HT-29 (cell line): ENCODE measurements around the gene AKT3. TPM values are rescaled to one million over a fixed set of nuclear protein-coding genes. Genes with fewer than 3 reads are reported as not detected.
"Not testable (repeated sequence)": the region's sequence is repeated elsewhere in the genome, so short reads cannot be mapped to it uniquely, and the experiment has no call there.

ENCODE experiments used
- DNase-seq: peaks from one replicate; pipeline ENCODE4 v3.0.0-alpha.2; 2015; ENCODE audit warnings: low spot score
- total RNA-seq: library from RNA; depleted of rRNA; stranded (reverse); fragments of >200 nt; shearing (Covaris generic); gene quantifications from 2 replicates; pipeline ENCODE4 v1.2.3, GENCODE V29; 2014; rRNA removed

The AKT3 gene
- not detected in 2 replicates for total RNA-seq

GRCh38 chr1:243850202-243850451 is at the start of gene AKT3:
Gene AKT3, minus strand, starts transcription at chr1:243850243. Its CDS starts 7,073 bp downstream, at chr1:243843170.
- peak; percentile 9 for DNase-seq

DNA sequence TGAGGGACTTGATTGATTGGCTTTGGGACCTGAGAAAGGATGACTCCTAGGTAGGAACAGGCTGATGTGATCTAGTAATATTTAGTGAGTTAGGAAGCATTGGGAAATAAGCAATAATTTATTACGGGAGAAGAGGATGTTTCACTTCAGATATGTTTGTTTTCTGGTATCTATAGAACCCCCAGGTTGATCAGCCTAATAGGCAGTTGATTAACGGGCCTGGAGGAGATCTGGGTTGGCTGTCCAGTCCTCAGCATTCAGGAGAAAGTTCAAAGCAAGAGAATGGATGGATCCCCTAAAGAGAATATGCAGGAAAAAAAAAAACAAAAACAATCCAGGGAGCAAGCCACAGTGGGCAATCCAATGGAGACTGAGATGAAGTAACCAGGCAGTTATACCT is 48.2 kb upstream of the AKT3 start:
- DNase-seq = no peak

DNA sequence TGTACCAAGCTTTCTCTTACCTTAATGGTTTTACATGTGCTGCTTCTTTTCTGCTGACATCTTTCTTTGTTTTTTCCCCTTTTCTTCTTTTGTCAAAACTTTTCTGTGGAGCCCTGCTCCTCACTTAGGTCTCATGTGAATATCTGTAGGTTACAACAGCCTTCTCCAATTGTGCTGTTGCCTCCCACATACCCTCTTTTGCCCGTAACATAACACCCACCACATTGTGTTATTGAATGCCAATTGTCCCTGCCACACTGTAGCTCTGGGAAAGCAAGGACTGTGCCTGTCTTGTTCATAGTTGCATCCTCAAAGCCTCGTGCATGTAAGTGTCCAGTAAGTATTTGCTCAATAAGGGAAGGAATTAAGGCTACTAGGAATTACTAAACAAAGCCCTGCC is 46.3 kb upstream of the AKT3 start:
- DNase-seq = no peak

DNA sequence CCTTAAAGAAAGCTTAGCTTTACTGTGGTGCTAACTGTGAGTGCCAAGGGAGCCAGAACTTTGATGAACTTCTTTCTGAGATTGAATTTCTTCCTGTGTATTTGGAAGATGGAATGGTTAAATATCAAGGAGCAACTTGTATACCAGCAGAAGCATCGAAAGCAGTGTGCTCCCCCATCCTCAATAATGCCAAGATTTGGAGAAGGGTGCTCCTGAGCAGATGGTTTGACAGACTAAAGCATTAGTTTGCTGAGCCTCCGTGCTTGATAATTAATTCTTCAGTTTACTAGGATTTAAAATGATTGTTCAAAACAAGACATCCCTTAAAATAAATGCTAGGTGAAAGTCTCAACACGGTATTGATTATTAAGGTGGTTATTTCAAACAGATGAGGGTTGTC is 42.4 kb upstream of the AKT3 start:
- DNase-seq = no peak

- no peak for DNase-seq
Observed at GRCh38 chr1:243890576-243890975, 40.5 kb upstream of the AKT3 start.

DNA sequence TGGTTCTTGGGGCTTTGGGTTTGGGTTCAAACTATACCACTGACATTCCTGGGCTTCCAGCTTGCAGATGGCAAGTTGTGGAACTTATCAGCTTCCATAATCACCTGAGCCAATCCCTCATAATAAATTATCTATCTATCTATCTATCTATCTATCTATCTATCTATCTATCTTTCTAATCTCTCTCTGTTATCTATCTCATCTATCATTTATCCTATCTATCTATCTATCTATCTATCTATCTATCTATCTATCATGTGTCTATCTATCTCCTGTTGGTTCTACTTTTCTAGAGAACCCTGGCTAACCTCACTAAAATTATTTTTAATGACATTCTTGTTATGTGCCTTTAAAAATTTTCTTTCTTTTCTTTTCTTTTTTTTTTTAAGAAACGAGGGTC is 35.8 kb upstream of the AKT3 start:
- DNase-seq = no peak

- DNase-seq = no peak
Observed at GRCh38 chr1:243884603-243885002, 34.6 kb upstream of the AKT3 start.

GRCh38 chr1:243883551-243883950 is 33.5 kb upstream of the AKT3 start:
- DNase-seq = no peak

DNA sequence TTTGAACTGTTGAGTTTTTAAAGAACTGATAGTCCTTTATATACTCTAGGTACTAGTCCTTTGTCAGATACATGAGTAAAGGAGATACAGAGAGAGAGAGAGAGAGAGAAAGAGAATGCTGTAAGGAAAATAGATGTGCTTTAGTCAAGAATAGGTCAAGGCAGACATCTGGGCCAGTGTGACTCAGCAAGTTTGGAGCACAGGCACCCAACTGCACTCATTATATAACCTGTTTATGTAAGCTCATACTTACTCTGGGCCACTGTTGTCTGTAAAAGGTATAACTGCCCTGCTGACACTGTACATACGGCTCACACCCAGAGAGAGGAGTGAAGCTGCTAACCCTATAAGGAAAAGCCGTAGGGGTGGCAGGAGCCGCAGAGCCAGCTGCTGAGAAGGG is 32.2 kb upstream of the AKT3 start:
- no peak for DNase-seq

- DNase-seq = not testable (repeated sequence)
Observed at GRCh38 chr1:243877058-243877457, 27.0 kb upstream of the AKT3 start.

DNA sequence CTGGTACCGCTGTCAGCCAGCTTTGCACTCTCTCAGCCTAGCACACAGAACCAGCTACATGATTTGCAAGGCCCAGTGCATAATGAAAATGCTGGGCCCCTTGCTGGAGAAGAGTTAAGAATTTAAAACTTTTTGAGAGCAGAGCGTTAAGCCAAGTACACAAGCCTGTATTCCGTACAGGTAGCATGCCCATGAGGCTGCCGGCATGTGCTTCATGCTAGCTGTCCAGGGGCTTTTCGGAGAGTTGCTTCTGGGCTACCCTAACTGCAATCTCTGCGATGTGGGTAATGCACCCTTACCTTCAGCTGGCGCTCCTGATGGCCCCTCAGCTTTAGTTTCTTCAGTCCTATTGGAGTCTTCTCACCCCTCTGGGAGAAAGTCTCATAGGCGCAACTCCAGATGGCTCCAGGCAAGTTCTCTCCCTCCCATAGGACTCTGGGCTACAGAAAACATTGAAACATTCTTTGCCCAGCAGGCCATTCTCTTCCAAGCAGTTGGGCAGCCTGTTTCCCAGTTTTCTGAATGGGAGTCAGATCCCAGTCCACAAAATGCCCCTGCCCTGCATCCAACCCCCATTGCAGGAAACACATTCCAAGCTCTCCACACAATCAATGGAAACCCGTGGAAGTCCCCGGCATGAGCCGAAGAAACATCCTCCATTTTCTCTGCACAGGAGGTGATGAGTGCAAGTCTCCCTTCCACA is 5.7 kb upstream of the AKT3 start:
- no peak for DNase-seq

DNA sequence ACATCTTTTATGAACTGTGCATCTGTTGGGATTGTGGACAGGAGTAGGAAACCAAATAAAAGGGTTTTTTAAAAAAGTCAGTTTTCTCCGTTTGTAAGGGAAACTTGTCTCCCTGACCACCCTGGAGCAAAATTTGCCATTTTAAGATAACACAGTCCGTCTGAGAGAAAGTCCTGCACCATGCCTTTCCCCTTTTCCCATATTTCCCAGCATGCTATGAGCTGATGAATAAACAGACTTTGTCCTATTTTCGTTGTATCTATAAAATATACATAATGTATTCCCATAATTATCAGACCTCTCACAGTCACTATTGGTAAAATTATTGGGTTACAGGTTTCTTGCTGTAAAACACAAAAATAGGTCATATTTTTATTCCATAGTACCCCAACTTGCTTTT is 1.7 kb upstream of the AKT3 start:
- no peak for DNase-seq

GRCh38 chr1:243851257-243851756 is 1.3 kb upstream of the AKT3 start:
- DNase-seq = peak; percentile 9

DNA sequence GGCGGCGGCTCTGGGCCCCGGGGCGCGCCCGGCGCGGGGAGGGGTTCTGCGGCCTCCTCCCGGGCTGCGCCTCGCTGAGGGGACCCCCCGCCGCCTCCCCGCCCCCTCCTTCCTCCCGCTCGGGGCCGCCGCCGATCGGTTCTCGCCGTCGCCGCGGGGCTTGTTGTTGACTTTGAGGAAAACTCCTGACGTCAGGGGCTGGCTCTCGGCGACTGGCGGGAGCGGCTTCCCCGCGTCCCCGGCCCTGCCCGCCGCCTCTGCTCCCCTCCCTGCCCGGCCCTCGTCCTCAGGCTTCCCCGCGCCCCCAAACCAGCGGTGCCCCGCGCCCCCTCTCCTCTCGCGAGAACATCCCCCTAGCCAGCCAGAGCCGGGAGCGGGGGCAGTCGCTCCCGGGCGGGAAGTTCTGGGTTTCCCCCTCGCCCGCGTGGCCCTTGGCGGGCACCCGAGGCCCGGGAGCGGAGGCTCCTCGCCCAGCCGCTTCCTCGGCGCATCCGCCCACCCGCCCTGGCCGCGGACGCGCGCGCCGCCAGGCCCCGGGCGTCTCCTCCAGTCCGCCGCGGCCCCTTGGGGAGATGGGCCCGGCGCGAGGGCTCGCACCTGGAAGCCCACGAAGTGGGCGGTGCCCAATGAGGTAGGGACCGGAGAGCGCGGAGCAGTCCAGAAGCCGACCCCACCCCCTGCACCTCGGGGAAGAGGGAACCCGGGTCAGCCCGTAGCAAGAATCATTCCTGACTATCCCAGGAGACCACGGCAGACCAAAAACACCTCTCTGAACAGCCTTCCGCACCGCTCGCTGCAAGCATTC is 611 bp upstream of the AKT3 start:
- DNase-seq = no peak

DNA sequence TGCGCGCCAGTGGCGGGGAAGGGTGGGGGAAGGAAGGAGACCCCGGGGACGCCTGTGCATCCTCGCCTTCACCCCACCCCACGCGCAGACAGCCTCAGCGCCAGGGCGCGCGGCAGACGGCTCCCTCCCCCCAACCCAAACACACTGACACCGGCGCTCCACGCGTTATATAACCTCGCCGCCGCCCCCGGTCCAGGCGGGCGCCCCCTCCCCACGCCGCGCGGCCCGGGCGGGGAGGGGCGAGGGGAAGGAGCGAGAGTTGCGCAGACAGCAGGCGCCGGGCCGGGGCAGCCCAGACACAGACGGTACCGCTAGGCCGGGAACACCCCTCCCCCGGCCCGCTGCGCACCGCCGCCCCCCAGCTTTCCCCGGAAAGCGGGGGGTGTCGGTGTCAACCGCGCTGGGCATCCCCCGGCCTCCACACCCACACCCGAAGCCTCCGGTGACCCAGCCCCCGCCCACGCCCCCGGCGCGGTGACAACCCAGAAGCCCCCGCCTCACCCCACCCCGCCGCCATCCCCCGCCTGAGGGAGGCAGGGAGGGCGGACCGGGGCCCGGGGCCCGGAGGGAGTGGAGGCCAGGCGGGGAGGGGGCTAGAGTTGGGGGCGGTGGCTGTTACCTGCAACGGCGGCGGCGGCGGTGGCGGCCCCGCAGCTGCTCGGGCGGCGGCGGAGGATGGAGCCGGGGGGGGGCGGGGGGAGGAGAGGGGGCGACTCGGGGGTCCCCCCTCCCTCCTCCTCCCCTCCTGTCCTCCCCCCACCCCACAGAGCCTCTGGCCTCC is 432 bp downstream of the AKT3 start:
- no peak for DNase-seq

DNA sequence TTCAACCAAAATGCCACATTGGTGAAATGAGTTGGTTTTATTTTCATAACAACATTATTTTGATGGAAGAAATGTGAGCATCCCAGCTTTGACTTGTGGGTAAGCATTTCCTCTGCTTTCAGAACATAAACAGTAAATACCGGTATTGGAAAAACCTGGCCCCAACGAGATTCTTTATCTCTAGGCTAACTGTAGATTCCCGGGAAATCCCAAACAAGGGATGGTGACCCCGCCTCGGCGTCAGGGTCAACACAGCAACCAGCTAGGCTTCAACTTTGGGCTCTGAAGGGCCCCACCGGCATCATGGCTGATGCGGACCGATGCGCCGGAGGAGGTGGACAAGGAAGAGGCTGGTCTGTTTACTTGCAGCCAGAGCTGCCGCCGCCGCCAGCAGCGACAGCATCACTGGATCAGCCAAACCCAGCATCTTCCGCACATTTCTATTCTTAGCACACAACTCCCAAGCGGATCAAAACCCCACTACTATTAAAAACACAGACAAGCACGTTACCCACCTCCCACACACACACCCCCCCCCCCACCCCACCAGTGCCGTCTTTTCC is 1.1 kb downstream of the AKT3 start:
- no peak for DNase-seq

DNA sequence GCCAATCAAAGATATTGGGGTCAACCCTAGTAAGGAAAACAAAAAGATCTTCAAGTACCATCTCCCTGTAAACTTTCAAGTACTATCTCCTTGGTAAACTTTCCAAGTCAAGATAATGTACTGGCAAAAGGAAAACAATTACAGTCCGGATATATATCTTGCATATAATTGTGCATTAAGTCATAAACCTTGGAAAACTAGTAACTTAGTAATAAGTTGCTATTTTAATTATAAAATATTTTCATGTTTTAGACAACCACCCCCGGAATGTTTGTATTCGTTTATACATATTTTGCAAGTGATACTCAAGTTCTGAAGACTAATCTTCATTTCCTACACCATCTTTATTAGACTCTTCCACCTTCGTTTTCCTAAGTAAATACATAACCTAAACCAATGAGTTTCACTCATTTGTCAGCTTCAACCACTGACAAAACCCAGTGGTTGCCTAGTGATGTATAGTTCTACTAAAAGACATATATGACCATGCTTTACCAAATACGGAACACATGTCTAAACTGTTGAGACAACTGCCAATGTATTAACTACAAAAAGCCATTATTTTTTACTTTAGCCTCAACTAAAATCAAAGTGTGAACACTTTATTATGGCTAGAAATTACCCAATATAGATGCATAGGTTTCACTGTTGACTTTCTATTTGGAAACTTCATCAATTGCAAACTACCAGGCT is 1.7 kb downstream of the AKT3 start:
- DNase-seq = no peak

DNA sequence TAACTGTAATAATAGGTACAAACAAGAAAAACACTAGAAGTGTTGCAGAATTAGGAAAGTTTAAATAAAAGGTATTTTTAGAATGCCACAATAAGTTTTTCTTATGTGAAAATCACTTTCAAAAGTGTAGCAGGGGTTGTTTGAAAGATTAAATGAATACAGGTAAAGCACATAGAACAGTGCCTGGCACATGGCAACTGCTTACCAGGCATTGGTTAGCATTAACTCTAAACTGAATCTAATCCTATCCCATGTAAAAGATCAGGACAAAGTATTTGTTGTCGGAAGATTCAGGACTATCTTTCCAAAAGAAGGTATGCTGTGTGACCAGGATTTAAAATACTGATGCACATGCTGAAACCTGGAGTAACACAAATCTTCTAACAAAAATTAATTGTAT is 3.3 kb downstream of the AKT3 start:
- DNase-seq = no peak

DNA sequence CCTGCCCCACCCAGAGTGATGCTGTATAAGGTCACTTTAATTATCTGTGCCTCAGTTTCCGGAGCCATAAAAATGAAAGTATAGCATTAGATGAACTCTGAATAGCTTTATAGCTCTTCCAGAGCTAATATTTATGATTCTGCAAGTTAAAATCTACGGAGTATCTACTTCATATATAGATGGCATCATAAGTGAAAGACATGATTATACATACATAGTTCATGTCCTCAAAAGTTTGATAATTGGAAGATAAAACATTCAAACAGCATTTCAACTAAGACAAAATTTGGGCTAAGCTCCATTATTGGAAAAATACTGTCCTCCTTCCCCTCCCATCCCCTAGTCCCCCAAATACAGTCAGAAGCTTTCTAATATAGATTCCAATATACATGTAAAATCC is 4.2 kb downstream of the AKT3 start:
- DNase-seq = no peak

- DNase-seq = no peak
Observed at GRCh38 chr1:243844186-243844585, 5.9 kb downstream of the AKT3 start.

- no peak for DNase-seq
Observed at GRCh38 chr1:243842978-243843511, 7.0 kb downstream of the AKT3 start.
